Measurements from ENCODE around the gene CASP2. TPM values are rescaled to one million over a fixed set of nuclear protein-coding genes. Genes with fewer than 3 reads are reported as not detected.

Gene CASP2
- polyA plus RNA-seq, 1 of the 3 experiments (the other 2 are of a cell fraction), result 19.7 TPM

GRCh38 chr7:143265017-143265693 is 23.0 kb upstream of the CASP2 start:
- peaks cover 38 to 45% of the 10 kb centered on the region in 2 experiments for H3K36me3 ChIP-seq (replicated peaks in 1 of 2; ENCODE audit: control insufficient read depth in 1 of 2, insufficient read depth in 2 of 2, low read length in 1 of 2)
- H3F3A ChIP-seq (replicated peaks; ENCODE audit: insufficient read depth), result no peaks in the 10 kb centered on the region
- no peak for DNase-seq
- H2AFZ ChIP-seq (ENCODE audit: low read depth), result no peak overlapping the region
- H3K9me2 ChIP-seq, result no peaks in the 10 kb centered on the region
- H3K9ac ChIP-seq, result no peak overlapping the region
- POLR2A ChIA-PET, result no interaction called here
- peak overlapping the region; percentile 91; the same call in 1 of the 2 replicates for H3K4me2 ChIP-seq
- peaks cover 7 to 12% of the 10 kb centered on the region in 2 experiments; a peak in 2 of 4 replicates for H3K4me1 ChIP-seq (ENCODE audit: control insufficient read depth in 1 of 2, insufficient read depth in 2 of 2, low read depth in 1 of 2, low read length in 1 of 2)
- TF ChIP-seq EP300 (IDR thresholded peaks at IDR 0.05; ENCODE audit: borderline replicate concordance in 1 of 2, low read depth in 1 of 2, low read length in 1 of 2), result no peak
- no peak for TF ChIP-seq RFX5 (IDR thresholded peaks at IDR 0.05; ENCODE audit: low read length)
- TF ChIP-seq YY1 (IDR thresholded peaks at IDR 0.05; ENCODE audit: low read depth), result no peak
- no peak for TF ChIP-seq TCF12 (IDR thresholded peaks at IDR 0.05)
- no peak for TF ChIP-seq TEAD4 (IDR thresholded peaks at IDR 0.05; ENCODE audit: borderline replicate concordance, insufficient read depth)
- no peak for TF ChIP-seq MEF2A (IDR thresholded peaks at IDR 0.05; ENCODE audit: borderline replicate concordance, low read depth)
- no peak for TF ChIP-seq POLR2AphosphoS5 (IDR thresholded peaks at IDR 0.05; ENCODE audit: low read depth, low read length)
- TF ChIP-seq MAX (IDR thresholded peaks at IDR 0.05; ENCODE audit: low read depth), result no peak
- TF ChIP-seq USF1 (IDR thresholded peaks at IDR 0.05; ENCODE audit: borderline replicate concordance, low read depth), result no peak
- WGBS (ENCODE audit: low lambda C conversion rate), result 96% methylated on average over 15 of the region's 15 CpGs
- H3K9me3 ChIP-seq, result no peaks in the 10 kb centered on the region
- no peak overlapping the region for H3K4me3 ChIP-seq (ENCODE audit: low read depth in 2 of 2, low read length in 1 of 2)
- CTCF ChIA-PET, result interaction anchor here (1.1 to 3.9 kb wide), 6 partner anchors 22 to 152 kb away, joined by 3 to 17 read pairs (median 12); partner anchors contain the start of gene CASP2
- peaks cover 23% of the 10 kb centered on the region for H3K79me2 ChIP-seq (ENCODE audit: insufficient read depth)
- H3K27ac ChIP-seq (ENCODE audit: low read depth in 2 of 2, low read length in 1 of 2), result no peak overlapping the region
- H3K27me3 ChIP-seq (ENCODE audit: insufficient read depth), result no peaks in the 10 kb centered on the region
- H4K20me1 ChIP-seq (ENCODE audit: insufficient read depth), result no peaks in the 10 kb centered on the region

GRCh38 chr7:143269251-143269650 is 18.9 kb upstream of the CASP2 start:
- TF ChIP-seq POLR2AphosphoS5 (IDR thresholded peaks at IDR 0.05; ENCODE audit: low read depth, low read length) (no peak), REST (IDR thresholded peaks at IDR 0.05; ENCODE audit: low read depth, low read length) (no peak), ELF1 (IDR thresholded peaks at IDR 0.05) (no peak), GABPA (IDR thresholded peaks at IDR 0.05; ENCODE audit: low read depth) (no peak), RFX5 (IDR thresholded peaks at IDR 0.05; ENCODE audit: low read length) (no peak), SIN3A (IDR thresholded peaks at IDR 0.05; ENCODE audit: borderline replicate concordance, low read depth, low read length) (no peak), EP300 (IDR thresholded peaks at IDR 0.05; ENCODE audit: borderline replicate concordance in 1 of 2, low read depth in 1 of 2, low read length in 1 of 2) (no peak), GATA2 (CRISPR knock-in tag; IDR thresholded peaks at IDR 0.05) (no peak), TAF1 (IDR thresholded peaks at IDR 0.05; ENCODE audit: borderline replicate concordance, low read depth, low read length) (no peak), CHD2 (IDR thresholded peaks at IDR 0.05; ENCODE audit: low read length, partially characterized antibody) (no peak), FOXM1 (IDR thresholded peaks at IDR 0.05; ENCODE audit: low read depth) (no peak), IRF3 (IDR thresholded peaks at IDR 0.05; ENCODE audit: low read depth, low read length) (no peak), EZH2phosphoT487 (IDR thresholded peaks at IDR 0.05; ENCODE audit: borderline replicate concordance, low read depth) (no peak)
- Histone ChIP-seq H3K27me3 (ENCODE audit: insufficient read depth) (no peaks in the 10 kb centered on the region), H3F3A (replicated peaks; ENCODE audit: insufficient read depth) (no peaks in the 10 kb centered on the region), H3K4me2 (no peak overlapping the region), H3K9ac (no peak overlapping the region), H4K20me1 (ENCODE audit: insufficient read depth) (no peaks in the 10 kb centered on the region), H3K4me1 (ENCODE audit: control insufficient read depth in 1 of 2, insufficient read depth in 2 of 2, low read depth in 1 of 2, low read length in 1 of 2) (peaks cover 4 to 9% of the 10 kb centered on the region in 2 experiments; a peak in 2 of 4 replicates), H2AFZ (ENCODE audit: low read depth) (no peak overlapping the region), H3K36me3 (replicated peaks in 1 of 2; ENCODE audit: control insufficient read depth in 1 of 2, insufficient read depth in 2 of 2, low read length in 1 of 2) (peaks cover 38 to 45% of the 10 kb centered on the region in 2 experiments), H3K79me2 (ENCODE audit: insufficient read depth) (peaks cover 15% of the 10 kb centered on the region; the same call in 1 of the 2 replicates), H3K9me2 (no peaks in the 10 kb centered on the region), H3K9me3 (no peaks in the 10 kb centered on the region), H3K27ac (ENCODE audit: low read depth in 2 of 2, low read length in 1 of 2) (no peak overlapping the region), H3K4me3 (ENCODE audit: low read depth in 2 of 2, low read length in 1 of 2) (no peak overlapping the region)
- ChIA-PET POLR2A (no interaction called here), CTCF (interaction anchor here (0.8 to 1.9 kb wide), 2 partner anchors 14 to 29 kb away, joined by 4 read pairs; no protein-coding TSS in a partner anchor)
- WGBS (ENCODE audit: low lambda C conversion rate), result 92% methylated on average over 5 of the region's 5 CpGs
- DNase-seq, result no peak

Measured in SK-N-SH (cell line).